BE2C (cell line): ENCODE results near the gene WBP1L.
A peak's percentile ranks its signal among the peaks of the same experiment; 100 is the strongest.
"Not testable (repeated sequence)": the region's sequence is repeated elsewhere in the genome, so short reads cannot be mapped to it uniquely, and the experiment has no call there.

Source experiments
- DNase-seq: peaks from one replicate; pipeline ENCODE4 v3.0.0-alpha.2; 2020
- H3K27me3 ChIP-seq: fragments of 250-450 bp; sonication (Bioruptor Pico); 2 replicates; pipeline ENCODE4 v1.5.1; 2020; ENCODE audit warnings: mild to moderate bottlenecking
- H3K36me3 ChIP-seq: fragments of 250-450 bp; sonication (Bioruptor Pico); 2 replicates; pipeline ENCODE4 v1.5.1; 2020; ENCODE audit warnings: mild to moderate bottlenecking
- H3K4me1 ChIP-seq: fragments of 250-450 bp; sonication (Bioruptor Pico); 2 replicates; pipeline ENCODE4 v1.5.1; 2020
- H3K4me3 ChIP-seq: 2 replicates; pipeline ENCODE4 v1.5.1; 2011; ENCODE audit warnings: low read depth, low read length
- H3K9me3 ChIP-seq: fragments of 250-450 bp; sonication (Bioruptor Pico); 2 replicates; pipeline ENCODE4 v1.5.1; 2020
- CTCF ChIP-seq: IDR thresholded peaks from 2 replicates; pipeline ENCODE4 v1.5.1; 2012; ENCODE audit warnings: mild to moderate bottlenecking, low read depth, low read length

WBP1L gene

DNA sequence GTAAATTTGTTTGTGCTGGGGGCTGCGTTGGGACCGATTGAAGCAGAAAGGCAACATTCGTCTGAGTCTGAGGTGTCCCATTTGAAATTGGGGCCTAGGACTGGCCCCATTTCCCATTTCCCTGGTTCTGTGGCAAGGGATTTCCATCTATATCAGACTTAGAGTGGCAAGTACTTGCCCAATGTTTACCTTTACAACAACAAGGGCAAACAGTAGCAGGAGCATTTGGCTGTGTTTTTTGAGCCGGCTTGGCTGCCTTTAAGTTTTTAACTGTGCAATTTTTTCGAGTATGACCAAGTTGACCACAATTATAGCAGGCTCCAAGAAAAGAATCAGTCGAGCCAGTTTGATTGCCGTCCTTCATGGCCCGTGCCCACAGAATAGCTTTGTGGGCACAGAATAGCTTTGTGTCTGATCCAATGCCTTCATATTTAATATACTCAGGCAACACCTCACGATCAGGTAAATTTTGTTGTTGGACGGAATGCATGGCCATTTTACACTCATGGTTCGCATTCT, 98.1 kb downstream of the WBP1L start:
- Histone ChIP-seq H3K4me3 (no peak overlapping the region), H3K27me3 (no peaks in the 10 kb centered on the region), H3K9me3 (no peaks in the 10 kb centered on the region; the same call in 1 of the 2 replicates), H3K36me3 (no peaks in the 10 kb centered on the region), H3K4me1 (no peaks in the 10 kb centered on the region)
- no peak for TF ChIP-seq CTCF
- DNase-seq, result no peak

DNA sequence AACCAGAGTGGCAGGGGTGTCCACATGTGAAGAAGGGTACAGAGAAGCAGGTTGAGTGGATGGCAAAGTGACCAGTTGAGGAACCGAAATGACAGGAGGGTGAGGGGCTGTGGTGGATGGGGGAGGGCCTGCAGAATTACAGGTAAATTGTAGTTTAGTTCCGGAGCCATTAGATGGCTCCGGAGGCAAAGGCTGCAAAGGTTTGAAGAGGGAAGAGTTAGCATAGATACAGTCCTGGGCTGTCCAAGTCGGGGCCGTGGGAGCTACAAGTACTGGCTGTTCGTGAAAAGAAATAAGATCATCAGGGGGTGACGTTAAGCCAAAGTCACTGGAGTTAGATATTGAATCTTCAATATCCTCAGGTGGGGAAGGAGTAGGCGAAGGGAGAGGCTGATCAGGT, 99.4 kb downstream of the WBP1L start:
- H3K9me3 ChIP-seq, H3K4me3 ChIP-seq, H3K27me3 ChIP-seq, DNase-seq, H3K4me1 ChIP-seq, H3K36me3 ChIP-seq: not testable (repeated sequence)
- peak; percentile 24 for TF ChIP-seq CTCF

DNA sequence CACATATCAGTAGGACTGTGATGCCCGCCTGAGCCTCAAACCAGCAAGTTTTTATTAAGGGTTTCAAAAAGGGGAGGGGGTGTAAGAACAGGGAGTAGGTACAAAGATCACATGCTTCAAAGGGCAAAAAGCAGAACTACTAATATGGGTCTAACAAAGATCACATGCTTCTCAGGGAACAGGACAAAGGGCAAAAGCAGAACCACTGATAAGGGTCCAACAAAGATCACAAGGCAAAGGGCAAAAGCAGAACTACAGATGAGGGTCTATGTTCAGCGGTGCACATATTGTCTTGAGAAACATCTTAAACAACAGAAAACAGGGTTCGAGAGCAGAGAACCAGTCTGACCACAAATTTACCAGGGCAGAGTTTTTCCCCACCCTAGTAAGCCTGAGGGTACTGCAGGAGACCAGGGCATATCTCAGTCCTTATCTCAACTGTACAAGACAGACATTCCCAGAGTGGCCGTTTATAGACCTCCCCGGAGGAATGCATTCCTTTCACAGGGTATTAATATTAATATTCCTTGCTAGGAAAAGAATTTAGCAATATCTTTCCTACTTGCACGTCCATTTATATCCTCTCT, 100.5 kb downstream of the WBP1L start:
- H3K4me3 ChIP-seq, H3K4me1 ChIP-seq, H3K36me3 ChIP-seq, DNase-seq, H3K27me3 ChIP-seq, H3K9me3 ChIP-seq: not testable (repeated sequence)

GRCh38 chr10:102845352-102845902, 101.7 kb downstream of the WBP1L start:
- Histone ChIP-seq H3K4me1 (no peaks in the 10 kb centered on the region), H3K36me3 (no peaks in the 10 kb centered on the region), H3K27me3 (no peaks in the 10 kb centered on the region)

DNA sequence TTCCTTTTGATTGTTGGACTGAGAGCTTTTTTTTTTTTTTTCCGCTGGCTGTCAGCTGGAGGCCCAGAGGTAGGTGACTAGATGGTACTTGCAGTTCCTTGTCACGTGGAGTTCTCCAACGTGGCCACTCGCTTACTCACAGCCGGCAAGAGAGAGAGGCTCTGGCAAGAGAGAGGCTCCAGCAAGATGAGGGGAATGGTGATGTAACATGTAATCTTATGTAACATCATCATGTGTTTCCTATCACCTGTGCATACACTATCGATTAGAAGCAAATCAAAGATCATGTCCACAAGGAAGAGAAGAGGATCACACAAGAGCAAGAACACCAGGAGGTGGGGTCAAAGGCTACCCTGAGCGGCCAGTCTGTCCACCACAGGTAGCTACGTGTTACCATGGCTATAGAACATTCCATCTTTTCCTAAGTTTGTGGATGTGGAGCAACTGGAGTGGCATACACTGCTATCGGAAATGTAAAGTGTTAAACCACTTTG, 106.3 kb downstream of the WBP1L start:
- Histone ChIP-seq H3K9me3 (no peaks in the 10 kb centered on the region), H3K4me1 (no peaks in the 10 kb centered on the region), H3K27me3 (no peaks in the 10 kb centered on the region), H3K4me3 (no peak overlapping the region), H3K36me3 (no peaks in the 10 kb centered on the region)
- no peak for DNase-seq
- no peak for TF ChIP-seq CTCF

More at GRCh38 chr10:102845352-102845902, 101.7 kb downstream of the WBP1L start:
- TF ChIP-seq CTCF, result no peak
- H3K9me3 ChIP-seq, result no peaks in the 10 kb centered on the region
- H3K4me3 ChIP-seq, result no peak overlapping the region
- DNase-seq, result no peak

DNA sequence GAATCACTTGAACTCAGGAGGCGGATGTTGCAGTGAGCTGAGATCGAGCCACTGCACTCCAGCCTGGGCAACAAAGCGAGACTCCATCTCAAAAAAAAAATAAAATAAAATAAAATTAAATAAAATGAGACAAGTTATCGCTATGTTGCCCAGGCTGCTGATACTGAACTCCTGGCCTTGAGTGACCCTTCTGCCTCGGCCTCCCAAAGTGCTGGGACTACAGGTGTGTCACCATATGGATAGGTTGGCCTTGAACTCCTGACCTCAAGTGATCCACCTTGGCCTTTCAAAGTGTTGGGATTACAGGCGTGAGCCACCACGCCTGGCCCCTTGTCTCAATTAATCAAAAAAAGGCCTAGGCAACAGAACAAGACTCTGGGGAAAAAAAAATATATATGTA, 109.5 kb downstream of the WBP1L start:
- not testable (repeated sequence) for H3K36me3 ChIP-seq, H3K27me3 ChIP-seq, H3K9me3 ChIP-seq, H3K4me1 ChIP-seq, DNase-seq, H3K4me3 ChIP-seq

GRCh38 chr10:102855731-102856436, 112.1 kb downstream of the WBP1L start:
- not testable (repeated sequence) for H3K9me3 ChIP-seq, H3K36me3 ChIP-seq, H3K27me3 ChIP-seq, H3K4me3 ChIP-seq, H3K4me1 ChIP-seq
- peak; percentile 81 for DNase-seq
